Kidney tubule cell (primary cell): Measurements from ENCODE around the gene CNTNAP5.

Experiments used
- DNase-seq: peaks from one replicate; pipeline ENCODE4 v3.0.0-alpha.2; 2018; ENCODE audit warnings: low spot score

CNTNAP5 gene

GRCh38 chr2:124437811-124438210 lies 412.7 kb downstream of the CNTNAP5 start:
- peak; percentile 2 for DNase-seq

DNA sequence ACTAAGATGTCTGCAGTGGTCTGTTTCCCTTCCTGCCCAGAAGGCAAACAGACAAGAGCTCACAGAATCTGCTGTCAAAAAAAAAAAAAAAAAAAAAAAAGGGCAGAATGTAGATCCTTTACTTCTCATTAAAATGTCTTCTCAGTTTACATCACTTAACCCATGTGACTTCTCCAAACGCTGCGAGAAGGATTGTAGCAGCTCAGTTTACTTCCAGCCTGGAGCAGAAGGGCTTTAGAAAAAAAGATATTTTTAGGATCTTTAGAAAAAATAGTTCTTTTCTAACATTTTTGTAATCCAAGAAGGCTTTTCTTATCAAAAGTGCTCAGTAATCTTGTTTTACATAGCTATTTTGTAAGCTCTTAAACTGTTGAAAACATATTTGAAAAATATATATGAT lies 425.4 kb downstream of the CNTNAP5 start:
- no peak for DNase-seq

- DNase-seq: peak; percentile 83
These were observed 451.2 kb downstream of the CNTNAP5 start for GRCh38 chr2:124476291-124476690.

DNA sequence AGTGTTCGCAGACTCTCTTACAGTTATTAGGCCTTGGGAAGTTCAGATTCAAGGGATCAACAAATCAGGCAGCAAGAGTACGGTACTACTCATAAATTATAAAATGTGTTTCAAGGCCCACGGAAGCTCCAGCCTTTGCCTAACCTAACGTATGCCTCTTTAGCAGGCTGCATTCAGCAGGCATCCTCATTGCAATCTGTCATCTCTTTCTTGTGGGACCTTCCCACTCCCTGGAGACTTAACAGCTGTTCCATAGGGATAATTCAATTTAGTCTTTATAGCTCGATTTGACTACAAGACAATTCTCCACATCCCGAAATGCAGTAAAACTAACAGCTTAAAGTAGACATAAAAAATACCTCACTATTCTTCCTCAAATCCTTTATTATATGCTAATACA lies 453.7 kb downstream of the CNTNAP5 start:
- DNase-seq: no peak

DNA sequence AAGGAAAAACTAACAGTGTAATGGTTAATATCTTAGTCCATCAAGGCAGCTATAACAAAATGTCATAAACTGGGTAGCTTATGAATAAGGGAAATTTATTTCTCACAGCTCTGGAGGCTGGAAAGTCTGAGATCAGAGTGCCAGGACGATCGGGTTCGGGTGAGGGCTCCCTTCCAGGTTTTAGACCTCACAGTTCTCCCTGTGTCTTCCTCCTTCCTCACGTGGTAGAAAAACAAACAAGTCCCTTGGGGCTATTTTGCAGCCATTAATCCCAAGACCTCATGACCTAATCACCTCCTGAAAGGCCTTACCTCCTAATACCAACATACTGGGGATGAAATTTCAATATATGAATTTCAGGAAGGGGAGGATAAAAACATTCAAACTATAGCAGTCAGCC lies 455.9 kb downstream of the CNTNAP5 start:
- DNase-seq: no peak

DNA sequence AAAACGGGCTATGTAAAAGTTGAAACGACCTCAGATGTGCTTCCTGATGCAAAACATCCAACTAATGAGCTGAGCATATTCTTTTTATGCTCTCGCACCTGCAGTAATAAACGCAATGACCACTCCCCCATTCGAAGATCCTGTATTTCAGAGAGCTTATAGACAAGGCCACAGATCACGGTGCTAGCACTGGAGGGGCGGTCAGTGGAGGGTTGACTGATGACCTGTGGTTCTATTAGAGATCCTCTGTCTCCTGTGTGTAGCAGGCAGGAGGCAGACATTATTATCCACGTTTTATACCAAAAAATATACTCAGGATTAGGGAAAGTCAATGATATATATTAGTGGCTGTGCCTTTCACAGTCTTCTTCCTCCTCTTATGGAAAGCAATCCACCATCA lies 457.0 kb downstream of the CNTNAP5 start:
- DNase-seq: no peak

GRCh38 chr2:124482551-124482950 lies 457.5 kb downstream of the CNTNAP5 start:
- DNase-seq: no peak

DNA sequence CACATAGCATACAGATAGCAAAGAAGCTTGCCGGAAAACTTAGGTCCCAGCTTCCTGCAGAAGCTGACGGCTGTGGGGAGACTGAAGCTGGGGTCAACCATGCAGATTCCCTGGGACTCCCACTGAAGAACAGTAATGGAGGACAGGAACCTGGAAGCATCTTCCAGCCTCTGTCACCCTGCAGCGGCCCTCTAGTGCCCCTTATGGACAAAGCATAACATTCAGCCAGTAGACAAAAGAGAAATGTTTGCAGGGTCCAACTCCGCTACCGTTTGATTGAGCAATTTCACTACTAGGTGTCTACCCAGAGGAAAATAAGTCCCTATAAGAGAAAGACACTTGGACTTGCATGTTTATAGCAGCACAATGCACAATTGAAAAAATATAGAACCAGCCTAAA lies 460.6 kb downstream of the CNTNAP5 start:
- DNase-seq: no peak

DNA sequence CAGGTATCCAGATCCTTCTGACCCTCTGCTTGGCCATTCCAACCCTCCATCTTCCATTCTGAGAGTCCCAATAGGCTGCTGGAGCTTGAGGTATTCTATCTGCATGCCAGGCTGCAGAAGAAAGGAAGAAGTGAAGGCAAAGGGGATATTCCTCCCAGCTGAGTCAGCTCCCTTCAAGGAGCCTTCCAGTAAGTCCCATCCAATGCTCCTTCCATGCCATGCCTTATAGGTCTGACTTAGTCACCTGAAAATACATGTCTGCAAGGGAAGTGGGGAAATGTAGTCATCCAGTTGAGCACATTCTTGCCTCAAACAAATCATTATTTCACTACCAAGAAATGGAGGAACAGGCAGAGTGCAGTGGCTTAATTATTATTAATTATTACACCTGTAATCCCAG lies 464.6 kb downstream of the CNTNAP5 start:
- DNase-seq: peak; percentile 78

GRCh38 chr2:124501575-124502152 lies 476.6 kb downstream of the CNTNAP5 start:
- no peak for DNase-seq

- DNase-seq: no peak
These were observed 489.1 kb downstream of the CNTNAP5 start for GRCh38 chr2:124514236-124514635.

DNA sequence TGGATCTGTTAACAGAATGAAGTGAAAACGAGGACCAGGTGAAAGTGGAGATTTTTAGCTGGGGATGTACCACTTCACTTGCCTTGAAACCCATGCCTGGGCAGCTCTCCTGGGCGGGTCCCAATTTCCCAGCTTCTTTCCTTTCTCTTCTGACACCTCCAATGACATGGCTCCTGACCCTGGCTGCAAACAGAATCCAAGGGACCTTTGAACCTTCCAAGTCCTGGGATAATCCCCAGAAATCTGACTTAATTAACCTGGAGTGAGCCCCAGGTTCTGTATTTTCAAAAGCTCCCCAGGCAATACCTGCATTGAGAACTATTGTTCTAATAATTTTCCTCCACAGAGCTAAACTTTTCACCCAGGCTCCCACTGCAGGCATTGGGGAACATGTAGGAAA lies 495.9 kb downstream of the CNTNAP5 start:
- no peak for DNase-seq

GRCh38 chr2:124523096-124523495 lies 498.0 kb downstream of the CNTNAP5 start:
- no peak for DNase-seq

- DNase-seq: no peak
These were observed 499.2 kb downstream of the CNTNAP5 start for GRCh38 chr2:124524155-124524915.

GRCh38 chr2:124526221-124526620 lies 501.1 kb downstream of the CNTNAP5 start:
- DNase-seq: no peak

DNA sequence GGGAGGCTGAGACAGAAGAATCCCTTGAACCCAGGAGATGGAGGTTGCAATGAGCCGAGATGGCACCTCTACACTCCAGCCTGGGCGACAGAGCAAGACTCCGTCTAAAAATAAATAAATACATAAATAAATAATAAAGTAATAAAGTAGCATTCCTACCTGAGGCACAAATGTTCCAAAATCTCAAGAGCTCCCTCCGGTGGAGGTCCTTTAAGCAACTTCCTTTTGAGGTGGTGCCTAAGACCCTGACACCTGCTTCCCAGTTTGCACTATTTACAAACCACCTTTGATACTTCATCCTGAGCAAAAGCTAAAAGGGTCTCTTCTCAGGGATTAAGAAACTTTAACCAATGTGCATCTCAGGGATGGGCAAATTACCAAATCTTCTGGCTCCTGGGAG lies 505.1 kb downstream of the CNTNAP5 start:
- DNase-seq: peak; percentile 20

GRCh38 chr2:124533226-124533954 lies 508.3 kb downstream of the CNTNAP5 start:
- no peak for DNase-seq

DNA sequence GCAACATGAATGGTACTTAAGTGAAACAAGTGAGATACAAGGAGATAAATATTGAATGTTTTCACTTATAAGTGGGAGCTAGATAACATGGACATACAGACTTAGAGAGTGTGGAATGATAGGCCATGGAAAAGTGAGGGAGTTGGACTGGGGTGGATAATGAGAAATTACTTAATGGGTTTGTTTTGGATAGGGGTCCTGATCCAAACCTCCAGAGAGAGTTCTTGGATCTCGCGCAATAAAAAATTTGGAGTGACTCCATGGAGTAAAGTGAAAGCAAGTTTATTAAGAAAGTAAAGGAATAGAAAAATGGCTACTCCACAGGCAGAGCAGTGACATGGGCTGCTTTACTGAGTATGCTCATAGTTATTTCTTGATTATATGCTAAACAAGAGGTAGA lies 508.9 kb downstream of the CNTNAP5 start:
- no peak for DNase-seq

- no peak for DNase-seq
These were observed 510.7 kb downstream of the CNTNAP5 start for GRCh38 chr2:124535816-124536215.

GRCh38 chr2:124536591-124536990 lies 511.5 kb downstream of the CNTNAP5 start:
- DNase-seq: no peak

GRCh38 chr2:124538549-124538948 lies 513.5 kb downstream of the CNTNAP5 start:
- no peak for DNase-seq

DNA sequence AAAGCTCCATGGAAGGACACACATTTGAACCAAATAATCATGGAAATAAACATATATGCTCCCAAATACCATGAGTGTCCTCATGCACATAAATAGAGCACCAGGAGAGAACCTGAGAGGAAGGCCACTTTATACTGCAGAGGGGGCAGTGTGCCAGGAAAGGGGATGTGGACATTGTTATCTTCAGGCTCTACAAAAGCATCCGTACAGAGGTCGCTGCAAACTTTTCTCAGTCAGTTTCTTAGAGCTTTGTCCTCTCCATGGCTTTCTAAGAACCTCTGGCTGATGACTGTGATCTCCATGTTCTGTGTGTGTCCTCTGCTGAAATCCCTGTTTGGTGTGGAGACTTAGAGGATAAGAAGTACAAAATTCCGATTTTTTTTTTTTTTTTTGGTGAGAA lies 515.7 kb downstream of the CNTNAP5 start:
- no peak for DNase-seq

DNA sequence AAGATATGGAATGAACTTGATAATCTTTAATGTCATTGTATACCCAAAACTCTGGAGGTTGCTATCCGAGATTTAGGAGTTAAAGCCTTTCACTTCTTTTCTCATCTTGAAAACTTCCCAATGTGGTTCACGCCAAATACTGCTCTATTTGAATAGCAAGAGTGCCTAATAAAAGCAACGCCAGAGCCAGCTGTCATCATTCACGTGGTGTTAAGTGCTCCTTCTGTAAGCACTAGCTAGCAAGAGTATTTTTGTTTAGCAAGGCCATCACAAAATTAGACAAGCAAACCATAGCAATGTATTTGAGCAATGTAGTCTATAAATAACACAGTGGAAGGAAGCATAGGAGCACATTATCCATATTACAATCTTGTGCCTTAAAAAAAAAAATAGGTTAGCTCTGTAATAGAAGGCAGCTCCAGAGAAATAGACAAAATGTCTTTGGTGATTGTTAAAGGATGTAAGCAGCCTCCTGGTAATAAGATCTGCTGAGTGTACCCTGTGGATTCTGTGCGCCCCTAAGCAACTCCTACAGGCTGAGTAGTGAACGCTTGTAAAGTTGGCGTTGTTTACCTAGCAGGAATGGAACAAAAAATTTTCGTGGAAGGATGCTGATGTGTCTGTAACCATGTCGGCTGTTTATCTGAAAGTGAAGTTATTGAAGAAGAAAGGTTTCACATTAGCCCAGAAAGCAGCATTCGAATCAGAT lies 518.0 kb downstream of the CNTNAP5 start:
- no peak for DNase-seq
